Bone marrow (tissue), 2 donors: Measurements from ENCODE around the gene DFFA.
A peak's percentile ranks its signal among the peaks of the same experiment; 100 is the strongest.
"Not testable (repeated sequence)": the region's sequence is repeated elsewhere in the genome, so short reads cannot be mapped to it uniquely, and the experiment has no call there.

Experiments used
- DNase-seq, 2 donors: peaks; one replicate each; lab custom pipeline; 2025; lab: John Stamatoyannopoulos, UW

The DFFA gene

GRCh38 chr1:10430216-10431069, 41.9 kb downstream of the DFFA start, which contains the start of gene CENPS:
Gene CENPS, plus strand, starts transcription at chr1:10430433. Its CDS starts 85 bp downstream, at chr1:10430518.
- DNase-seq, result peak; percentile 55 to 87

GRCh38 chr1:10429868-10430215, 42.5 kb downstream of the DFFA start:
- DNase-seq, result no peak

GRCh38 chr1:10428984-10429383, 43.3 kb downstream of the DFFA start:
- DNase-seq, result no peak

GRCh38 chr1:10426535-10426848, 45.8 kb downstream of the DFFA start:
- not testable (repeated sequence) for DNase-seq

- DNase-seq, result not testable (repeated sequence)
These were observed 46.3 kb downstream of the DFFA start for GRCh38 chr1:10425826-10426534.

- DNase-seq, result no peak
These were observed 47.7 kb downstream of the DFFA start for GRCh38 chr1:10424651-10425050.

GRCh38 chr1:10424034-10424433, 48.3 kb downstream of the DFFA start:
- no peak for DNase-seq

- DNase-seq, result no peak
These were observed 50.7 kb downstream of the DFFA start for GRCh38 chr1:10421637-10422036.

- no peak for DNase-seq
These were observed 53.0 kb downstream of the DFFA start for GRCh38 chr1:10419351-10419750.

GRCh38 chr1:10418741-10419140, 53.6 kb downstream of the DFFA start:
- not testable (repeated sequence) for DNase-seq

- not testable (repeated sequence) for DNase-seq
These were observed 56.4 kb downstream of the DFFA start for GRCh38 chr1:10415967-10416366.

GRCh38 chr1:10415211-10415930, 57.0 kb downstream of the DFFA start:
- DNase-seq, result peak; percentile 45 to 93

GRCh38 chr1:10407201-10407600, 65.1 kb downstream of the DFFA start:
- no peak for DNase-seq
